HepG2 (cell line): ENCODE results near the gene MLF1. TPM values are rescaled to one million over a fixed set of nuclear protein-coding genes. Genes with fewer than 3 reads are reported as not detected.

Experiments
- CAMTA2 ChIP-seq: sonication (generic); formaldehyde crosslinking; IDR thresholded peaks from 2 replicates; pipeline ENCODE4 v1.4.0; 2020; ENCODE audit warnings: mild to moderate bottlenecking, missing genetic modification reagents, borderline replicate concordance
- RAD21 ChIP-seq: fragments of 450-650 bp; formaldehyde crosslinking; IDR thresholded peaks from 2 replicates; pipeline ENCODE4 v1.5.0; 2020; ENCODE audit warnings: mild to moderate bottlenecking
- ZSCAN22 ChIP-seq: sonication (generic); formaldehyde crosslinking; IDR thresholded peaks from 2 replicates; pipeline ENCODE4 v1.4.0; 2020; ENCODE audit warnings: mild to moderate bottlenecking, missing genetic modification reagents
- polyA plus RNA-seq, 8 experiments: library from polyadenylated mRNA; depleted of rRNA in 3 of 8; stranded (reverse) in 7 of 8; unstranded in 1 of 8; fragments of >200 nt; fragmentation: Illumina TruSeq in 4 of 8; extraction: Trizol in 4 of 8; gene quantifications; 2 replicates each; pipeline versions ENCODE4 v1.2.1 to v1.2.3, GENCODE V29; 2011 to 2016; ENCODE audit warnings: low read depth in 4 of 8, missing spikeins in 1 of 8, mixed read lengths in 1 of 8; ENCODE audit not compliant: insufficient read depth in 1 of 8
- total RNA-seq, 5 experiments: library from RNA; depleted of rRNA; stranded (reverse); fragments of >200 nt; fragmentation: Illumina TruSeq; extraction: Trizol; gene quantifications; 2 replicates each; pipeline ENCODE4 v1.2.3, GENCODE V29; 2016; ENCODE audit warnings: low read depth in 1 of 5
- TF ChIP-seq, protein P1 (sequence below): sonication (generic); formaldehyde crosslinking; IDR thresholded peaks from 2 replicates; pipeline ENCODE4 v1.4.0; 2020; ENCODE audit warnings: missing genetic modification reagents
- TF ChIP-seq, protein P2 (sequence below): sonication (generic); formaldehyde crosslinking; IDR thresholded peaks from 2 replicates; pipeline ENCODE4 v1.5.1; 2020; ENCODE audit warnings: missing genetic modification reagents, mild to moderate bottlenecking, borderline replicate concordance
- TF ChIP-seq, protein P3 (sequence below): sonication (generic); formaldehyde crosslinking; IDR thresholded peaks from 2 replicates; pipeline ENCODE4 v1.4.0; 2020; ENCODE audit warnings: missing genetic modification reagents

Gene MLF1
- total and polyA plus RNA-seq, 2 of the 13 experiments (the other 11 are each of a cell fraction or from before 2014, with no cell fraction given), result 0.88 to 1.0 TPM

DNA sequence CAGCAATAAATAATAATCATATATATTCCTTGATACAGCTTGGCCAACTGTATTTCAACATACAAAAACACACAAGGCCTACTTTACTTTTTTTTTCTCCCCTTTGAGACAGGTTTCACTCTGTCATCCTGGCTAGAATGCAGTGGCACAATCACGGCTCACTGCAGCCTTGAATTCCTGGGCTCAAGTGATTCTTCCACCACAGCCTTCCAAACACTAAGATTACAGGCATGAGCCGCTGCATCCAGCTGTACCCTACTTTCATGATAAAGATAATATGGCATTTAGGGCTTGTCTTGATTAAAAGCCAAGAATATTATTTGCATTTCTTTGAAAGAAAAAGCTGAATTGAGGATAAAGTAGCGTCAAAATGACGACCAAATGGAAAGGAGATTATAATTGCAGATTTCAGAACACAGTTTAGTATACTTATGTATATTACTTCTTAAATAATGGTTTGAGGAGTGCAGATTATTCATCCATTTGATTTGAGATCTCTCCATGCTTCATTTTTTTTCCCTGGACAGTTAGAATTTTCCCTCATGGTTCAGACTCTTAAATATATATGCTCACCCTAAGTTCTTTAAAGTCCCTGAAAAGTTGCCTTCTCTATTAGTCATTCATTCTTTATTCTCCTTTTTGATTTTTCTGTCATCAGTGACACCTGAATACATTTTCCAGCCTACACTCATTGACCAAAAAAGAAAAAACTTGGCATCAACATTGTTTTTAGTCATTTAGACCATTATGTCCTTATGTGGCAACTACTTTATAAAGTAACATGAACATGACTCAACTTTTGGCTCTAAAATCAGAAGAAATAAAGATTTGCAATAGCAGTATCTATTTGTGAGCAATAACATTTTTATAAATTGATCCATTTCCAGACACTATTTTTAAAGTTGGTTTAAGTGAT is 48.5 kb upstream of the MLF1 start (continued):
- TF ChIP-seq CAMTA2 (CRISPR knock-in tag) (no peak), RAD21 (CRISPR knock-in tag) (no peak), ZSCAN22 (CRISPR knock-in tag) (no peak)
- TF ChIP-seq, protein P1, sequence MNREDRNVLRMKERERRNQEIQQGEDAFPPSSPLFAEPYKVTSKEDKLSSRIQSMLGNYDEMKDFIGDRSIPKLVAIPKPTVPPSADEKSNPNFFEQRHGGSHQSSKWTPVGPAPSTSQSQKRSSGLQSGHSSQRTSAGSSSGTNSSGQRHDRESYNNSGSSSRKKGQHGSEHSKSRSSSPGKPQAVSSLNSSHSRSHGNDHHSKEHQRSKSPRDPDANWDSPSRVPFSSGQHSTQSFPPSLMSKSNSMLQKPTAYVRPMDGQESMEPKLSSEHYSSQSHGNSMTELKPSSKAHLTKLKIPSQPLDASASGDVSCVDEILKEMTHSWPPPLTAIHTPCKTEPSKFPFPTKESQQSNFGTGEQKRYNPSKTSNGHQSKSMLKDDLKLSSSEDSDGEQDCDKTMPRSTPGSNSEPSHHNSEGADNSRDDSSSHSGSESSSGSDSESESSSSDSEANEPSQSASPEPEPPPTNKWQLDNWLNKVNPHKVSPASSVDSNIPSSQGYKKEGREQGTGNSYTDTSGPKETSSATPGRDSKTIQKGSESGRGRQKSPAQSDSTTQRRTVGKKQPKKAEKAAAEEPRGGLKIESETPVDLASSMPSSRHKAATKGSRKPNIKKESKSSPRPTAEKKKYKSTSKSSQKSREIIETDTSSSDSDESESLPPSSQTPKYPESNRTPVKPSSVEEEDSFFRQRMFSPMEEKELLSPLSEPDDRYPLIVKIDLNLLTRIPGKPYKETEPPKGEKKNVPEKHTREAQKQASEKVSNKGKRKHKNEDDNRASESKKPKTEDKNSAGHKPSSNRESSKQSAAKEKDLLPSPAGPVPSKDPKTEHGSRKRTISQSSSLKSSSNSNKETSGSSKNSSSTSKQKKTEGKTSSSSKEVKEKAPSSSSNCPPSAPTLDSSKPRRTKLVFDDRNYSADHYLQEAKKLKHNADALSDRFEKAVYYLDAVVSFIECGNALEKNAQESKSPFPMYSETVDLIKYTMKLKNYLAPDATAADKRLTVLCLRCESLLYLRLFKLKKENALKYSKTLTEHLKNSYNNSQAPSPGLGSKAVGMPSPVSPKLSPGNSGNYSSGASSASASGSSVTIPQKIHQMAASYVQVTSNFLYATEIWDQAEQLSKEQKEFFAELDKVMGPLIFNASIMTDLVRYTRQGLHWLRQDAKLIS, result no peak
- TF ChIP-seq, protein P2, sequence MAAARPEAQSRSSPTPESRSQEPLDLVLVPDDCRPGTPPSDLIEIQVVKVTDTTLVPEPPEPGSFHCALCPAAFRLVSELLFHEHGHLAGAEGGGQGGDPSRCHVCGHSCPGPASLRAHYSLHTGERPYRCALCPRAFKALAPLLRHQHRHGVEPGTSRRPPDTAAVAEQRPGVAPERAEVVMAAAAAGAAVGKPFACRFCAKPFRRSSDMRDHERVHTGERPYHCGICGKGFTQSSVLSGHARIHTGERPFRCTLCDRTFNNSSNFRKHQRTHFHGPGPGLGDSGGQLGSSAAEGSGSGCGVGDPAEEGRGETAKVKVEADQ, result no peak
- TF ChIP-seq, protein P3, sequence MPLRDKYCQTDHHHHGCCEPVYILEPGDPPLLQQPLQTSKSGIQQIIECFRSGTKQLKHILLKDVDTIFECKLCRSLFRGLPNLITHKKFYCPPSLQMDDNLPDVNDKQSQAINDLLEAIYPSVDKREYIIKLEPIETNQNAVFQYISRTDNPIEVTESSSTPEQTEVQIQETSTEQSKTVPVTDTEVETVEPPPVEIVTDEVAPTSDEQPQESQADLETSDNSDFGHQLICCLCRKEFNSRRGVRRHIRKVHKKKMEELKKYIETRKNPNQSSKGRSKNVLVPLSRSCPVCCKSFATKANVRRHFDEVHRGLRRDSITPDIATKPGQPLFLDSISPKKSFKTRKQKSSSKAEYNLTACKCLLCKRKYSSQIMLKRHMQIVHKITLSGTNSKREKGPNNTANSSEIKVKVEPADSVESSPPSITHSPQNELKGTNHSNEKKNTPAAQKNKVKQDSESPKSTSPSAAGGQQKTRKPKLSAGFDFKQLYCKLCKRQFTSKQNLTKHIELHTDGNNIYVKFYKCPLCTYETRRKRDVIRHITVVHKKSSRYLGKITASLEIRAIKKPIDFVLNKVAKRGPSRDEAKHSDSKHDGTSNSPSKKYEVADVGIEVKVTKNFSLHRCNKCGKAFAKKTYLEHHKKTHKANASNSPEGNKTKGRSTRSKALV (CRISPR knock-in tag), result no peak
